Stimulated activated CD4-positive, alpha-beta T cell treated with anti-CD3 and anti-CD28 coated beads, Interleukin-1b, Interleukin-23, amount 100 ng/mL, for 24 hours (primary cell): Measurements from ENCODE around the gene EREG.
"Not testable (repeated sequence)": the region's sequence is repeated elsewhere in the genome, so short reads cannot be mapped to it uniquely, and the experiment has no call there.

ENCODE experiments used
- DNase-seq, 4 experiments: peaks; one replicate each; pipeline ENCODE4 v3.0.0-alpha.2; 2020; ENCODE audit warnings: low read depth in 4 of 4, low spot score in 1 of 4

The EREG gene

DNA sequence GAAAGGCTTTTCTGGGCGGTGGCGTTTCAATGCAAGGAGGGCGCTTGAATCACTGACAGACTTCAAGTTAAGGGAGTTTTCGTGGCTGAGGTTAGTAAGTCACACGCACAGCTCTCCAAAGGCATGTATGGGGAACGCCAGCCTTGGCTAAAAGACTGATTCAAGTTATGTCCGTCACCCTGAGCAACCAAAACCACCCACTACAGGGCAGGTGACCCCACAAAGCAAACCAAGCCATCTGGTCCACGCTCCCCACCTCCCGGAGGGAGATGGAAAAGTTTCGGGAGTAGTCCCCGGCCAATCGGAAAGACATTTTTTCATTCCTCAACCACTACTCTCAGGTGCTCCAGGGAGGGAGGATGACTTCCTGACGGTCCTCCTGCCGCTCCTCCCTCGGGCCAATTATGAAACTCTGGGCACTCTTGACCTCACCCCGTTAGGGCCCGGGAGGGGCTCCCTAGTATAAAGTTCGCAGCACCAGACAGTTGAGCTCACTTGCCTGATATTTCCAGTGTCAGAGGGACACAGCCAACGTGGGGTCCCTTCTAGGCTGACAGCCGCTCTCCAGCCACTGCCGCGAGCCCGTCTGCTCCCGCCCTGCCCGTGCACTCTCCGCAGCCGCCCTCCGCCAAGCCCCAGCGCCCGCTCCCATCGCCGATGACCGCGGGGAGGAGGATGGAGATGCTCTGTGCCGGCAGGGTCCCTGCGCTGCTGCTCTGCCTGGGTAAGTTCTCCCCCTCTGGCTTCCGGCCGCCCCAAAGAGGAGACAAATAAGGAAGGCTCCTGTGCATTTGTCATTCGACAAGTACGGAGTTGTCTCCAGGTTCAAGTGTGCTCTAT, at the start of gene EREG:
Gene EREG (plus strand): TSS at position 494 of the 840 bp plus-strand sequence. CDS start 164 bp downstream, at position 658.
- no peak for DNase-seq

DNA sequence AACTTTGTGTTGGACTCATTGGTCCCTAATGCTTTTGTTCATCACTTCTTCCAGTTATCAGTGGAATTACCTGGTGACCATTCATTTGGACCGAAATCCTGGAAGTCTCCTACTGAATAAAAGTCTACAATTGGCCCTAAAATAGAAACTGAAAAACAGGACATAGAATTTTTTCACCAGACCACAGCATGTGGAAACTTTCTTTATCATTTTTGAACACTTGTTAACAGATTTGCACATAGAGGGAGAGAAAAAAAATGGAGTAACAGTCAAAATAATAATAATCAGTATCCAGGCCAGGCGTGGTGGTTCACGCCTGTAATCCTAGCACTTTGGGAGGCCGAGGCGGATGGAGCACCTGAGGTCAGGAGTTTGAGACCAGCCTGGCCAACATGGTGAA, 49.6 kb upstream of the EREG start:
- DNase-seq, result no peak

DNA sequence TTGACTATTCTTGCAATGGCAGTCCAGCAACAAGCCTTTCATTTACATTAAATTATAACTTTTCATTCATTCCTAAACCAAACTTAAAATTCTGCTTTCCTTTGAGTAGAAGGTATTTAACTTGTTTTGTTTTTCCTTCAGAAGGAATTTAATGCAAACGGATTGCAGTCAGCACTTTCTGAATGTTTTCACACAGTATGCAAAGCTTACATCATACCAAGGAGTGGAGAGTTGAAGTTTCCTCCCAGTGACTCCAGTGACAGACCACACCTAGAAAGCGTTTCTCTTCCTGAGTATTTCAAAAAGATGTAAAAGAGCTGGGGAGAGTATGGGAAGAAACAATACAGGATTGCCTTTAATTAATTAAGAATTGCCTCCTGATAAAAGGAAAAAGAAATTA, 48.5 kb upstream of the EREG start:
- no peak for DNase-seq

- DNase-seq, result no peak
Measured at GRCh38 chr4:74317616-74318246, 47.2 kb upstream of the EREG start.

DNA sequence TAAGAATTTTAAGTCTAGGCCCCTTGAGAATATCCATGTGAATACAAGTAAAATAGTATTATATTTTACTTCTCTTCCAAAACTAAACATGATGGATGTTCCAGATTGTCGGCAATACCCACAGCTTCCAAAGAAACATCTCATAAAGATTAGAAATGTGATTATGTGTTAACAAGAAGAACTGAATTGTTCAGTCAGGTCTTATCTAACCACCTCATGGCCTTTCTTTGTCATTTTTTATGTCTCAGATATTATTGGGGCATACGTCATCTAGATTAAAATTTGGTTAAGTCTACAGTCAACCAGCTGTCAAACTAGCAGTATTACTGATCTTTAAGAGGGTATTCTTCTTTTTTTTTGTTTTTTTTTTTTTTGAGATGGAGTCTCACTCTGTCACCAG, 46.7 kb upstream of the EREG start:
- DNase-seq, result no peak

DNA sequence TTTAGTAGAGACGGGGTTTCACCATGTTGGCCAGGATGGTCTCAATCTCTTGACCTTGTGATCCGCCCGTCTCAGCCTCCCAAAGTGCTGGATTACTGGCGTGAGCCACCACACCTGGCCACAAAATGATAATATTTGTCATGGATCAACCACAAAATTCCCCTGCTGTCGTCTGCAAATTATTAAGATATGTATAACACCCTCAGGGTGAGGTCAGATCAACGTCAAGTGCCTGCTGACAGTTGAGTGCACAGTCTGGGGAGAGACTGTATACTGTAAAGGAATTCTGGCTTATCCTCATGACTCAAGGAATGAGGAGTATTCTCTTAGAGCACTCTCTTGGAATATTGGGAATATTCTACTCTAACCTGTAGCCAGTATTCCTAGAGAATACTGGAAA, 45.5 kb upstream of the EREG start:
- no peak for DNase-seq

GRCh38 chr4:74320559-74321118, 44.3 kb upstream of the EREG start:
- no peak for DNase-seq

DNA sequence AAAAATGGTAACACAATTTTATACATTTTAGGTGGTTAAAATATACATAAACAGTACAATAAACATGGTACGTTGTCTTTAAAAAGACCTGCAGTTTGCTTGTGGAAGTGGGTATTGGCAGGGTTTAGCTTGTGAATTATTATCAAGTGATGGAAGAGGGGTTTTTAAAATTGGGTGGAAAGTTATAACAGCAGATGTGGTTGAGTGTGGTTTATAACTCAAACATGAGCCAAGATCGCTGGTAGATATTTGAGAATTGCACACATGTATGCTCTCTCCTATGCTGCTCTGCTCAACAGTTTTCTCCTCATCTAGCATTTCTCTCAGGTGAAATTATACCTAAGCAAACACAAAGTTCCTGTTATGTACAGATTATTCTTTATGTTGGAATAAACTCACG, 42.6 kb upstream of the EREG start:
- DNase-seq, result no peak

DNA sequence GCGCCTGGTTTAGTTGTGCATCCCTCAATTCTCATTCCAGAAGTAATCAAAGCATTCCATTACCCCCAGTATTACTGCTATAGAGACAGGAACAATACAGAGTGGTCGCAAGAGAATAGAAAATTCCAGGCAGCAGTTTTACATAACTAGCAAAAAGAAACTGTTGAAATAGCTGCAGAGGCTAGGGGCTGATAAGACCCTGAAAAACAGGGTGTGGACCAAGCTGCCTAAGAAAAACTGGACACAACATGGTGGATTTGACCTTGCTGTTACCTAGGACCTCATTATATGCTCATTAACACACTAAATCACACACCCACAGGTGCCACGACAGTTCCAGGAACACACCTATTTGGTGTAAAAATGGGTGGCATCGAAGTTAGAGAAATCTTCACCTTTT, 41.3 kb upstream of the EREG start:
- no peak for DNase-seq

DNA sequence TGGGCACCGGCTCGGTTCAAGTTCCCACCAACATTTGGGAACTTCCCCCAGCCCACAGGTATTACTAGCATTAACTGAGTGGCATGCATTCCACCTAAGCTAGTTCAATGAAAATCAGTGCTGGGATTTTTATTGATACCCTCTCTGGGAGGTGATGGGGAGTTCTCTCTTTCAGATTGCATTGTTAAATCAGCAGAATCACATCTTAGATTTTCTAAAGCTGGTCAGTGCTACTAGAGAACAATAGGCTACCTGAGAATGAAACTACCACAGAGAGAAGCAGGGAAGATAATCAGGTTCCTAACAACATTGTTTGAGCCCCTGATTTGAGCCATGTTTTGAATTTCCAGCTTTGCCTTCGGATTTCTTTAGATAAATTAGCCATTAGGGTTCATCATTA, 40.7 kb upstream of the EREG start:
- DNase-seq, result no peak

- DNase-seq, result no peak
Measured at GRCh38 chr4:74325886-74326285, 39.1 kb upstream of the EREG start.

GRCh38 chr4:74327762-74328161, 37.2 kb upstream of the EREG start:
- no peak for DNase-seq

DNA sequence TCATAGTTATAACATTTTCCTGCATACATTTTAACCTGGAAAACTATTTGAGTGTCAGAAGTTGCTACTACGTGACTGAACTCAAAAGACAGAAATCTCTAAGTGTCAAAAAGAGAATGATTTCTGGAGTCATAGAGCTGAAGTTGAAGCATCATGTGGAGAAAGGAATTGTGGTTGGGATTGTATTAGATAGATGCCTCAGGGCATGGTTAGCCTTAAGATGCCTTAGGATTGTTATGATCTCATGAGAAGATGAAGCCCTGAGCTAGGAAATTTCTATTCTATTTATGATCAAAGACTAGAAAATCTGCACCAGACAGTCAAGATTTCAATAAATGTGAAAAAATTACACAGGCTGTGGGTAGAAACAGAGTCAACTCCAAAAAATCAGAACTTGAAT, 36.4 kb upstream of the EREG start:
- no peak for DNase-seq

GRCh38 chr4:74329307-74329706, 35.6 kb upstream of the EREG start:
- DNase-seq, result no peak

DNA sequence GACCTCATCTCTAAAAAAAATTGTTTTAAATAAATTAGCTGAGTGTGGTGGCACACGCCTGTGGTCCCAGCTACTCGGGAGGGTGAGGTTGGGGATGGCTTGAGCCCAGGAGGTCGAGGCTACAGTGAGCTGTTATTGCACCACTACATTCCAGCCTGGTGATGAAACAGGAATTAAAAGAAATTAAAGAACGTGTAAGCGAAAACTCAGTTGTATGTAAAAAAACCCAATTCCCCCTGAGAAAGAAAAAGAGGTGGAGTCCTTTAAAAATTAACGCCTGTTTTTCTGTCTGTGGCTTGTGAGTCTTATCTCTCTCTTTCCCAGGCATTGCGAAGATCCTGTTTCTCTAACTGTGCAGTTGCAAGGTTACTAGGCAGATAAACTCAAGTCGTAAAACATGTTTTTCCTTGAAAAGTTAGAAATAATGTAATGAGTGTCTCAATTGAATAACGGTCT, 34.6 kb upstream of the EREG start:
- no peak for DNase-seq

DNA sequence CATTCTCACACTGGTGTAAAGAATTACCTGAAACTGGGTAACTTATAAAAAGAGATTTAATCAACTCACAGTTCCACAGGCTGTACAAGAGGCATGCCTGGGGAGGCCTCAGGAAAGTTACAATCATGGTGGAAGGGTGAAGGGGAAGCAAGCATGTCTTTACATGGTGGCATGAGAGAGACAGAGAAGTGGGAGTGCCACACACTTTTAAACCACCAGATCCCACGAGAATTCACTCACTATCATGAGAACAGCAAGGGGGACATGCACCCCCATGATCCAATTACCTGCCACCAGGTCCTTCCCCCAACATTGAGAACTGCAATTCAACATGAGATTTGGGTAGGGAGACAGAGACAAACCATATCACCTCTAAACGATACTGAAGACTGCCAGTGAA, 33.7 kb upstream of the EREG start:
- no peak for DNase-seq

DNA sequence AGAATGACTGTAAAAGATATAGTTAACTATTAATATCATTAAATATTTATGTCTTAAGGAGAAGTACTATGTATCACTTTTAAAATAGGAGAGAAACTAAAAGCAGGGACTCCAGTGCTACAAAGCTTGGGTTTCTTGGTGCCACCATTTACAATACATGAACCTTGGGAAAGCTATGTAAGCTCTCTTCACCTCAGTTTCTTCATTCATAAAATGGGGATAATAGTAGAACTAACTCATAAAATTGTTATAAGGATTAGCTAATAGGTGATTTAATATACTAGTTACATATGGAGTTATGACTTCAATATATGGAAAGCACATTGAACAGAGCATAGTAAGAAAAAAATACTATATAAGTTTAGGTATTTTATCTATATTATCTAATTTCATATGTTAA, 33.0 kb upstream of the EREG start:
- DNase-seq, result no peak

DNA sequence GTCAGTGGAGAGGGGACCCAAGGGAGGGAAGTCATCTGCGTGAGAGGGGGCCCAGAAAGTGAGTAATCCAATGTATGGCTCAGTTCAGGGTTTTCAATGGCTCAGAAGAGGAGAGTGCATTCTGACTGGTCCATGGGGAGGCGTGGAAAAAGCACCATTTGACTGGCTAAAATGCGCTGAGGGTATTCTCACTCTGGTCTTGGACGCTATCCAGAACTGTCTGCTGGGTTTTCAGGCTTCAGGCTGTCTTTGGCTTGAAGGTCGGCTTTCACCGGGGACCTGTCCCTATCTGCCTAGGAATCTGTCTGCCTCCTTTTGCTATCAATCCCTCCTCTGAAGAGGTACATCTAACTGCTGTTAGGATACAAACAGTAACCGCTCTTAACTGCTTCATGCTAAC, 30.3 kb upstream of the EREG start:
- DNase-seq, result no peak

DNA sequence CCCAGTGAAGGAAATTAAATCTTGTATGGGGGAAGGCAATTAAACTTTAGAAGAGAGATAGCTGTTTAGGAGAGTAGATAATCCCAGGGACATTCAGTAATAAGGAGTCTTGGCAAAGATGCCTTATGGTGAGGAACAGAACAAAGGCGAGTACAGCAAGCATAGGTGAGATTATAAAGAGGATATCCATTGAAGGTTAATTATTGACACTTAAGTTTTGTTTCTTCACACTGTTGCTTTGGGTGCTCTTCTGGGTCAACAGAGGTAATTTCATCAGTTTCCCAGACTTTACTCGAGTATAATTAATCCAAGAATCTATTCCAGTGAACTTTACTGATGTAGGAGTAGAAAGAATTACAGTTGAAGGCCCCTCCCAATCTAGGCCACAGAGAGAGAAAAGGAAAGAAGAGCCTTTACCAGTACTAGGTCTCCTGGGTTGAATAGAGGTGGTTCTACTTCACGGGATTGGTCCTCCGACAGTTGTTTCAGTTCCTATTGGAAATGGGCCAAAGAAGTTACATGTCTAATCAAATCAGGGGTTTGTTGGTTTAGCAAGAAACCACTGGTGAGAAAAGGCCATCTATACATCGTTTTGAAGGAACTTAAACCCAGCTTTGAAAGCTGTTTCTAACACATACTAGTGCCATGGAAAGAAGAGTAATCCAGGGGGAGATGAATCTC, 29.5 kb upstream of the EREG start:
- no peak for DNase-seq

DNA sequence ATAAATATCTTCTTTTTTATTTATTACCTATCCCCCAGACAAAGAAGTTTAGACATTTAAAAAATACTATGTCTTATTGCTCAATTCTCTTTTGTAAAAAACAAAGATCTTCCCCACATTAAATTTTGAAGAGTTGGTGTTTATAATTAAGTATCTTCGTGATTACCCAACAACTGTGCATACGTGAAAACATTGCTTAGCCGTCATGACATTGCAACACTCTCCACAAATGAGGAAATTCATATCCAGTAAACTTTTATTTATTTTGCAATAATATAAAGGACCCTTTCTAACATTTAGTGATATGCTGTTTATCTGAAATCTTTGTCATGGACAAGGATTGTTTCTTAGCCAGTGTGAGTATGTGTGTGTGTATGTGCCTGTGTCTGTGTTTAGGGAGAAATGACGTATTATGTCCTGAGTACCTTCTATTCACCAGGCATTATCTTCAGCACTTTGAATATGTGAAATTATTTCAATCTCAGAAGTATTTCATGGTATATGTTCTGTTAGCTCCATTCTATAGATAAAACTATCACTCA, 26.1 kb upstream of the EREG start:
- no peak for DNase-seq

- DNase-seq, result no peak
Measured at GRCh38 chr4:74339501-74339900, 25.4 kb upstream of the EREG start.

- DNase-seq, result not testable (repeated sequence)
Measured at GRCh38 chr4:74340421-74340820, 24.5 kb upstream of the EREG start.
